RWPE2 (cell line): ENCODE results near the gene PCDHGC3.

Experiments
- ATAC-seq: fragments of 200-7000 bp; cut with Tn5 transposase; 3 replicates; pipeline ENCODE4 v1.9.1; 2021; ENCODE audit warnings: low read depth
- DNase-seq: peaks from one replicate; pipeline ENCODE4 v3.0.0-alpha.2; 2020; ENCODE audit warnings: low spot score
- H3K27ac ChIP-seq: fragments of 450-650 bp; 2 replicates; pipeline ENCODE4 v1.5.1; 2017; ENCODE audit warnings: mild to moderate bottlenecking; ENCODE audit not compliant: poor library complexity, severe bottlenecking
- H3K27me3 ChIP-seq: fragments of 250-450 bp; sonication (Bioruptor Pico); 2 replicates; pipeline ENCODE4 v1.5.1; 2021; ENCODE audit warnings: mild to moderate bottlenecking, moderate library complexity; ENCODE audit not compliant: insufficient read depth, poor library complexity, severe bottlenecking
- H3K36me3 ChIP-seq: fragments of 250-450 bp; sonication (Bioruptor Pico); 2 replicates; pipeline ENCODE4 v1.5.1; 2020; ENCODE audit warnings: low read depth, mild to moderate bottlenecking, moderate library complexity
- H3K4me1 ChIP-seq: fragments of 250-450 bp; sonication (Bioruptor Pico); 2 replicates; pipeline ENCODE4 v1.5.1; 2021; ENCODE audit warnings: mild to moderate bottlenecking, moderate library complexity; ENCODE audit not compliant: insufficient read depth, poor library complexity, severe bottlenecking
- H3K4me3 ChIP-seq: fragments of 250-450 bp; sonication (Bioruptor Pico); 2 replicates; pipeline ENCODE4 v1.5.1; 2021; ENCODE audit warnings: mild to moderate bottlenecking, moderate library complexity; ENCODE audit not compliant: severe bottlenecking
- H3K9me3 ChIP-seq: fragments of 250-450 bp; sonication (Bioruptor Pico); 2 replicates; pipeline ENCODE4 v1.5.1; 2021; ENCODE audit warnings: mild to moderate bottlenecking, moderate library complexity; ENCODE audit not compliant: severe bottlenecking
- CTCF ChIP-seq: fragments of 450-650 bp; IDR thresholded peaks from one replicate; pipeline ENCODE4 v1.5.1; 2017; ENCODE audit warnings: mild to moderate bottlenecking, moderate library complexity; ENCODE audit not compliant: poor library complexity, severe bottlenecking

The PCDHGC3 gene

GRCh38 chr5:141485321-141486055 lies 9.7 kb downstream of the PCDHGC3 start:
- Histone ChIP-seq H3K9me3 (no peaks in the 10 kb centered on the region), H3K36me3 (no peaks in the 10 kb centered on the region; the same call in 1 of the 2 replicates), H3K4me3 (peak overlapping the region; percentile 8), H3K4me1 (peaks cover 24% of the 10 kb centered on the region), H3K27ac (no peak overlapping the region), H3K27me3 (no peaks in the 10 kb centered on the region)
- ATAC-seq, result no peak
- DNase-seq, result no peak
- TF ChIP-seq CTCF, result no peak

GRCh38 chr5:141486091-141486490 lies 10.3 kb downstream of the PCDHGC3 start:
- H3K27me3 ChIP-seq, result no peaks in the 10 kb centered on the region
- TF ChIP-seq CTCF, result no peak
- H3K36me3 ChIP-seq, result no peaks in the 10 kb centered on the region; the same call in 1 of the 2 replicates
- ATAC-seq (no peak), DNase-seq (no peak)
- no peak overlapping the region for H3K27ac ChIP-seq
- H3K4me3 ChIP-seq, result no peak overlapping the region
- no peaks in the 10 kb centered on the region for H3K9me3 ChIP-seq
- H3K4me1 ChIP-seq, result peaks cover 24% of the 10 kb centered on the region

GRCh38 chr5:141487131-141487530 lies 11.4 kb downstream of the PCDHGC3 start:
- peaks cover 24% of the 10 kb centered on the region for H3K4me1 ChIP-seq
- no peaks in the 10 kb centered on the region for H3K9me3 ChIP-seq
- H3K36me3 ChIP-seq, result no peaks in the 10 kb centered on the region; the same call in 1 of the 2 replicates
- H3K4me3 ChIP-seq, result no peak overlapping the region
- TF ChIP-seq CTCF, result no peak
- ATAC-seq (no peak), DNase-seq (no peak)
- no peaks in the 10 kb centered on the region for H3K27me3 ChIP-seq
- H3K27ac ChIP-seq, result no peak overlapping the region

GRCh38 chr5:141488591-141489561 lies 13.1 kb downstream of the PCDHGC3 start, which contains the start of gene PCDHGC5:
Gene PCDHGC5, plus strand, starts transcription at chr5:141489081. Its CDS starts 160 bp downstream, at chr5:141489241.
- H3K4me3 ChIP-seq, result no peak within 1 kb of the TSS
- DNase-seq (no peak), ATAC-seq (peak; percentile 80)
- no peaks in the 10 kb centered on the region for H3K27me3 ChIP-seq
- no peaks in the 10 kb centered on the region for H3K9me3 ChIP-seq
- H3K27ac ChIP-seq, result peak within 1 kb of the TSS; percentile 71
- peaks cover 24% of the 10 kb centered on the region for H3K4me1 ChIP-seq
- TF ChIP-seq CTCF, result no peak
- H3K36me3 ChIP-seq, result no peaks in the 10 kb centered on the region; the same call in 1 of the 2 replicates
